OCI-LY3 (cell line): Measurements from ENCODE around the gene RPL31.
"Not testable (repeated sequence)": the region's sequence is repeated elsewhere in the genome, so short reads cannot be mapped to it uniquely, and the experiment has no call there.

Source experiments
- H2AFZ ChIP-seq: fragments of 200-600, 300-600 bp; shearing (Covaris generic); 2 replicates; pipeline ENCODE4 v1.6.0; 2014; ENCODE audit warnings: antibody characterized with exemption, low read depth, low read length
- H3K27ac ChIP-seq: fragments of 200-600, 300-600 bp; sonication (generic); 2 replicates; pipeline ENCODE4 v1.5.1; 2014; ENCODE audit warnings: mild to moderate bottlenecking, low read length, moderate library complexity, mixed read lengths
- H3K27me3 ChIP-seq: fragments of 200-600, 300-600 bp; sonication (generic); 2 replicates; pipeline ENCODE4 v1.6.1; 2014; ENCODE audit warnings: low read depth, low read length, mixed read lengths
- H3K36me3 ChIP-seq: fragments of 200-600, 300-600 bp; sonication (generic); replicated peaks from 2 replicates; pipeline ENCODE3; 2014; ENCODE audit warnings: low read depth, low read length, mixed read lengths
- H3K4me1 ChIP-seq: fragments of 300-600, 200-600 bp; sonication (generic); 2 replicates; pipeline ENCODE4 v1.6.1; 2014; ENCODE audit warnings: low read length, mixed read lengths
- H3K4me2 ChIP-seq: fragments of 200-600, 300-600 bp; sonication (generic); 2 replicates; pipeline ENCODE4 v1.6.1; 2014; ENCODE audit warnings: low read length, mixed read lengths
- H3K4me3 ChIP-seq: fragments of 300-600, 200-600 bp; sonication (generic); 2 replicates; pipeline ENCODE4 v1.5.1; 2014; ENCODE audit warnings: antibody characterized with exemption, mild to moderate bottlenecking, low read length, moderate library complexity
- H3K79me2 ChIP-seq: fragments of 300-600, 200-600 bp; shearing (Covaris generic); 2 replicates; pipeline ENCODE4 v1.6.1; 2014; ENCODE audit warnings: mild to moderate bottlenecking, low read length, mixed read lengths
- H3K9ac ChIP-seq: fragments of 300-600, 200-600 bp; shearing (Covaris generic); 2 replicates; pipeline ENCODE4 v1.6.0; 2014; ENCODE audit warnings: mild to moderate bottlenecking, low read length, moderate library complexity
- H3K9me3 ChIP-seq: fragments of 200-600, 300-600 bp; shearing (Covaris generic); 2 replicates; pipeline ENCODE4 v1.6.1; 2014; ENCODE audit warnings: low read length, mixed read lengths; ENCODE audit not compliant: insufficient read depth
- H4K20me1 ChIP-seq: fragments of 200-600, 300-600 bp; sonication (generic); 2 replicates; pipeline ENCODE4 v1.6.1; 2016; ENCODE audit warnings: low read length, mixed read lengths; ENCODE audit not compliant: insufficient read depth
- EZH2phosphoT487 ChIP-seq: fragments of 200-600 bp; shearing (Covaris generic); IDR thresholded peaks from 2 replicates; pipeline ENCODE4 v1.6.1; 2018; ENCODE audit warnings: antibody characterized with exemption, mixed run types, low read depth
- TF ChIP-seq, protein P1 (sequence below): fragments of 200-600, 300-600 bp; sonication (generic); IDR thresholded peaks from 2 replicates; pipeline ENCODE4 v1.5.1; 2014; ENCODE audit warnings: antibody characterized with exemption, low read length, low read depth

The RPL31 gene

DNA sequence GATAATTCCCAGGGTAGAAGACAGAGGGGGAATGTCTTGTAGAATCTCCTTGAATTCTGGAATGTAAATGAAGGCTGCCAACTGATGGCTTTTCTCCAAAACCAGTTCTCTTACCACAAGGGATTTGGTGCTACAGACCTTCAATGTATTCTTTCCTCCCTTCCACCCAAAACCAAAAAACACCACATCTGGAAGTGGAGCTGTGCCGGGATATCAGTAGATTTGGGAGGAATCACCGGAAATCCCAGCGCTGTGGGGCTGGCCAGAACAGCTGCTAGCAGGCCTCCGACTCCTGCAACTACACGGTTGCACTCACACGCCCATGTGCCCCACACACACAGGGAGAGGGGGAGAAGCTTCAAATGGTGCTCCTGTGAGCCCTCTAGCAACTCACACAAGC is 45.7 kb downstream of the RPL31 start:
- H4K20me1 ChIP-seq, result no peaks in the 10 kb centered on the region
- H3K79me2 ChIP-seq, result no peaks in the 10 kb centered on the region
- no peaks in the 10 kb centered on the region for H3K36me3 ChIP-seq
- peaks cover 11% of the 10 kb centered on the region for H3K4me1 ChIP-seq
- no peak overlapping the region for H3K4me2 ChIP-seq
- H2AFZ ChIP-seq, result no peak overlapping the region
- peaks cover 6% of the 10 kb centered on the region; the same call in 1 of the 2 replicates for H3K27me3 ChIP-seq
- H3K9me3 ChIP-seq, result no peaks in the 10 kb centered on the region
- H3K4me3 ChIP-seq, result no peak overlapping the region
- no peak overlapping the region for H3K9ac ChIP-seq
- no peak overlapping the region for H3K27ac ChIP-seq
- TF ChIP-seq EZH2phosphoT487, result no peak
- TF ChIP-seq, protein P1, sequence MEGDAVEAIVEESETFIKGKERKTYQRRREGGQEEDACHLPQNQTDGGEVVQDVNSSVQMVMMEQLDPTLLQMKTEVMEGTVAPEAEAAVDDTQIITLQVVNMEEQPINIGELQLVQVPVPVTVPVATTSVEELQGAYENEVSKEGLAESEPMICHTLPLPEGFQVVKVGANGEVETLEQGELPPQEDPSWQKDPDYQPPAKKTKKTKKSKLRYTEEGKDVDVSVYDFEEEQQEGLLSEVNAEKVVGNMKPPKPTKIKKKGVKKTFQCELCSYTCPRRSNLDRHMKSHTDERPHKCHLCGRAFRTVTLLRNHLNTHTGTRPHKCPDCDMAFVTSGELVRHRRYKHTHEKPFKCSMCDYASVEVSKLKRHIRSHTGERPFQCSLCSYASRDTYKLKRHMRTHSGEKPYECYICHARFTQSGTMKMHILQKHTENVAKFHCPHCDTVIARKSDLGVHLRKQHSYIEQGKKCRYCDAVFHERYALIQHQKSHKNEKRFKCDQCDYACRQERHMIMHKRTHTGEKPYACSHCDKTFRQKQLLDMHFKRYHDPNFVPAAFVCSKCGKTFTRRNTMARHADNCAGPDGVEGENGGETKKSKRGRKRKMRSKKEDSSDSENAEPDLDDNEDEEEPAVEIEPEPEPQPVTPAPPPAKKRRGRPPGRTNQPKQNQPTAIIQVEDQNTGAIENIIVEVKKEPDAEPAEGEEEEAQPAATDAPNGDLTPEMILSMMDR, result no peak

- Histone ChIP-seq H4K20me1 (no peaks in the 10 kb centered on the region), H3K79me2 (no peaks in the 10 kb centered on the region), H3K27me3 (no peaks in the 10 kb centered on the region; the same call in 1 of the 2 replicates), H3K4me2 (no peak overlapping the region), H3K4me3 (no peak overlapping the region), H3K9me3 (no peaks in the 10 kb centered on the region), H3K9ac (no peak overlapping the region), H3K27ac (no peak overlapping the region), H3K36me3 (no peaks in the 10 kb centered on the region), H3K4me1 (peaks cover 6% of the 10 kb centered on the region), H2AFZ (no peak overlapping the region)
- TF ChIP-seq EZH2phosphoT487, result no peak
- TF ChIP-seq, protein P1, result no peak
Measured at GRCh38 chr2:101048756-101049155, 46.7 kb downstream of the RPL31 start.

DNA sequence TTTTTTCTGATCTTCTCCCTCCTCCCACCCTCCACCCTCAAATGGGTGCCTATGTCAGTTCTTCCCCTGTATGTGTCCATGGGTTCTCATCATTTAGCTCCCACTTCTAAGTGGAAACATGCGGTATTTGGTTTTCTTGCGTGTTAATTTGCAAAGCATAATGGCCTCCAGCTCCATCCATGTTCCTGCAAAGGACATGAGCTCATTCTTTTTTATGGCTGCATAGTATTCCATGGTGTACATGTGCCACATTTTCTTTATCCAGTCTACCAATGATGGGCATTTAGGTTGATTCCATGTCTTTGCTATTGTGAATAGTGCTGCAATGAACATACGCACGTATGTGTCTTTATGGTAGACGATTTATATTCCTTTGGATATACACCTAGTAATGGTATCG is 48.8 kb downstream of the RPL31 start:
- H3K9ac ChIP-seq, H3K27me3 ChIP-seq, H3K4me3 ChIP-seq, H3K36me3 ChIP-seq, H3K4me2 ChIP-seq, H3K9me3 ChIP-seq, H3K79me2 ChIP-seq, H3K4me1 ChIP-seq, H2AFZ ChIP-seq, H4K20me1 ChIP-seq, H3K27ac ChIP-seq: not testable (repeated sequence)

GRCh38 chr2:101052147-101052546 is 50.1 kb downstream of the RPL31 start:
- Histone ChIP-seq H3K9ac (no peak overlapping the region), H3K36me3 (no peaks in the 10 kb centered on the region), H3K27me3 (no peaks in the 10 kb centered on the region; the same call in 1 of the 2 replicates), H3K9me3 (no peaks in the 10 kb centered on the region), H3K4me2 (no peak overlapping the region), H3K4me1 (no peaks in the 10 kb centered on the region), H3K27ac (no peak overlapping the region), H3K79me2 (no peaks in the 10 kb centered on the region), H3K4me3 (no peak overlapping the region), H4K20me1 (no peaks in the 10 kb centered on the region), H2AFZ (no peak overlapping the region)
- TF ChIP-seq, protein P1, result no peak
- TF ChIP-seq EZH2phosphoT487, result no peak

DNA sequence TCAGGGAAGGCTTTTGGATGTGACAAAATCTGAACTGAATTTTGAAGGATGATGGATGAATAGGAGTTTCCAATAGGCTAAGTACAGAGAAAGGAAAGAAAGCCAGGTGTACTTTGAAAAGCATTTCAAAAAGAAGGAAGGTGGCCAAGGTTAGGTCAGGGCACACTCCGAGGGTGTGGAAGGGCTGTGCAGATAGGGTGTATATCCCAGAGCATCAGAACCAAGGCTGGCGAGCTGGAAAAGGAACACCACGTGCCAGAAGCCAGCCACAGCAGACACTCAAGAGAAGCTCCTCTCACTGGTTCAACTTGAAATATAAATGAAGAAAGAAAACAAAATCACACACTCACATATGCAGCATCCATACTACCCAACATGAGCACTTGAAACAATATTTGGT is 51.0 kb downstream of the RPL31 start:
- H3K27ac ChIP-seq, result no peak overlapping the region
- H4K20me1 ChIP-seq, result no peaks in the 10 kb centered on the region
- no peak overlapping the region for H3K4me2 ChIP-seq
- no peaks in the 10 kb centered on the region; the same call in 1 of the 2 replicates for H3K27me3 ChIP-seq
- no peak overlapping the region for H3K4me3 ChIP-seq
- TF ChIP-seq, protein P1, result no peak
- TF ChIP-seq EZH2phosphoT487, result no peak
- H3K9ac ChIP-seq, result no peak overlapping the region
- no peaks in the 10 kb centered on the region for H3K36me3 ChIP-seq
- no peak overlapping the region for H2AFZ ChIP-seq
- H3K4me1 ChIP-seq, result no peaks in the 10 kb centered on the region
- no peaks in the 10 kb centered on the region for H3K79me2 ChIP-seq
- no peaks in the 10 kb centered on the region for H3K9me3 ChIP-seq
